Measurements from ENCODE around the gene NT5DC3. TPM values are rescaled to one million over a fixed set of nuclear protein-coding genes. Genes with fewer than 3 reads are reported as not detected.
"Not testable (repeated sequence)": the region's sequence is repeated elsewhere in the genome, so short reads cannot be mapped to it uniquely, and the experiment has no call there.

The NT5DC3 gene
- total RNA-seq, 1 experiment from 2014 or later, result 11.8 TPM

- H3K27me3 ChIP-seq, result no peaks in the 10 kb centered on the region
- no peaks in the 10 kb centered on the region for H3K9me3 ChIP-seq
- DNase-seq, result no peak
- peak overlapping the region; percentile 93 for H3K4me3 ChIP-seq
- peaks cover 12% of the 10 kb centered on the region; the same call in 1 of the 2 replicates for H3K36me3 ChIP-seq
Observed at GRCh38 chr12:103839609-103840461, 1.2 kb downstream of the NT5DC3 start.

GRCh38 chr12:103839103-103839502 lies 1.9 kb downstream of the NT5DC3 start:
- peak; percentile 12 for DNase-seq
- Histone ChIP-seq H3K4me3 (peak overlapping the region; percentile 93), H3K36me3 (peaks cover 12% of the 10 kb centered on the region; the same call in 1 of the 2 replicates), H3K9me3 (no peaks in the 10 kb centered on the region), H3K27me3 (no peaks in the 10 kb centered on the region)

GRCh38 chr12:103838254-103838914 lies 2.6 kb downstream of the NT5DC3 start:
- Histone ChIP-seq H3K27me3 (no peaks in the 10 kb centered on the region), H3K4me3 (no peak overlapping the region), H3K9me3 (no peaks in the 10 kb centered on the region), H3K36me3 (peaks cover 12% of the 10 kb centered on the region; the same call in 1 of the 2 replicates)
- DNase-seq, result no peak

GRCh38 chr12:103836345-103836744 lies 4.7 kb downstream of the NT5DC3 start:
- Histone ChIP-seq H3K27me3 (no peaks in the 10 kb centered on the region), H3K4me3 (no peak overlapping the region), H3K9me3 (no peaks in the 10 kb centered on the region), H3K36me3 (peaks cover 20% of the 10 kb centered on the region)
- DNase-seq, result no peak

- H3K4me3 ChIP-seq, H3K27me3 ChIP-seq, H3K9me3 ChIP-seq, DNase-seq: not testable (repeated sequence)
- H3K36me3 ChIP-seq, result peaks cover 20% of the 10 kb centered on the region
Observed at GRCh38 chr12:103835747-103836335, 5.2 kb downstream of the NT5DC3 start.

- DNase-seq, result no peak
- H3K36me3 ChIP-seq, result peaks cover 20% of the 10 kb centered on the region
- peaks cover 1% of the 10 kb centered on the region; the same call in 1 of the 2 replicates for H3K9me3 ChIP-seq
- no peak overlapping the region for H3K4me3 ChIP-seq
- no peaks in the 10 kb centered on the region for H3K27me3 ChIP-seq
Observed at GRCh38 chr12:103834942-103835341, 6.1 kb downstream of the NT5DC3 start.

GRCh38 chr12:103833891-103834290 lies 7.1 kb downstream of the NT5DC3 start:
- H3K9me3 ChIP-seq, result peaks cover 1% of the 10 kb centered on the region; the same call in 1 of the 2 replicates
- peaks cover 20% of the 10 kb centered on the region for H3K36me3 ChIP-seq
- no peaks in the 10 kb centered on the region for H3K27me3 ChIP-seq
- DNase-seq, result no peak
- no peak overlapping the region for H3K4me3 ChIP-seq

GRCh38 chr12:103833095-103833775 lies 7.8 kb downstream of the NT5DC3 start:
- Histone ChIP-seq H3K36me3 (peaks cover 20% of the 10 kb centered on the region), H3K9me3 (peaks cover 1% of the 10 kb centered on the region; the same call in 1 of the 2 replicates), H3K4me3 (no peak overlapping the region), H3K27me3 (no peaks in the 10 kb centered on the region)
- DNase-seq, result no peak

- Histone ChIP-seq H3K36me3 (peaks cover 18% of the 10 kb centered on the region), H3K27me3 (no peaks in the 10 kb centered on the region), H3K4me3 (no peak overlapping the region), H3K9me3 (peaks cover 1% of the 10 kb centered on the region; the same call in 1 of the 2 replicates)
- no peak for DNase-seq
Observed at GRCh38 chr12:103832048-103832997, 8.7 kb downstream of the NT5DC3 start.

- Histone ChIP-seq H3K36me3 (peaks cover 14% of the 10 kb centered on the region), H3K9me3 (peaks cover 1% of the 10 kb centered on the region; the same call in 1 of the 2 replicates), H3K4me3 (no peak overlapping the region), H3K27me3 (no peaks in the 10 kb centered on the region)
- no peak for DNase-seq
Observed at GRCh38 chr12:103830730-103831320, 10.2 kb downstream of the NT5DC3 start.

GRCh38 chr12:103830025-103830725 lies 10.9 kb downstream of the NT5DC3 start:
- Histone ChIP-seq H3K36me3 (peaks cover 9% of the 10 kb centered on the region), H3K9me3 (peaks cover 1% of the 10 kb centered on the region; the same call in 1 of the 2 replicates), H3K4me3 (no peak overlapping the region), H3K27me3 (no peaks in the 10 kb centered on the region)
- no peak for DNase-seq

- H3K4me3 ChIP-seq, result no peak overlapping the region
- DNase-seq, result no peak
- H3K9me3 ChIP-seq, result peaks cover 1% of the 10 kb centered on the region; the same call in 1 of the 2 replicates
- no peaks in the 10 kb centered on the region for H3K27me3 ChIP-seq
- peaks cover 8% of the 10 kb centered on the region for H3K36me3 ChIP-seq
Observed at GRCh38 chr12:103829092-103829491, 11.9 kb downstream of the NT5DC3 start.

GRCh38 chr12:103827911-103828391 lies 13.1 kb downstream of the NT5DC3 start:
- Histone ChIP-seq H3K9me3 (peaks cover 1% of the 10 kb centered on the region; the same call in 1 of the 2 replicates), H3K36me3 (peaks cover 8% of the 10 kb centered on the region), H3K4me3 (no peak overlapping the region), H3K27me3 (no peaks in the 10 kb centered on the region)
- DNase-seq, result no peak

GRCh38 chr12:103824845-103825244 lies 16.2 kb downstream of the NT5DC3 start:
- Histone ChIP-seq H3K36me3 (peaks cover 7% of the 10 kb centered on the region), H3K27me3 (no peaks in the 10 kb centered on the region), H3K4me3 (no peak overlapping the region), H3K9me3 (no peaks in the 10 kb centered on the region)
- peak; percentile 59 for DNase-seq

GRCh38 chr12:103824290-103824689 lies 16.7 kb downstream of the NT5DC3 start:
- H3K27me3 ChIP-seq, result no peaks in the 10 kb centered on the region
- peaks cover 7% of the 10 kb centered on the region for H3K36me3 ChIP-seq
- DNase-seq, result no peak
- H3K9me3 ChIP-seq, result no peaks in the 10 kb centered on the region
- H3K4me3 ChIP-seq, result no peak overlapping the region

Measured in MG63 (cell line).